K562 (cell line): Measurements from ENCODE around the gene PARS2. TPM values are rescaled to one million over a fixed set of nuclear protein-coding genes. Genes with fewer than 3 reads are reported as not detected.

Experiments used
- ATF7 ChIP-seq: fragments of 450-650 bp; IDR thresholded peaks from 2 replicates; pipeline ENCODE4 v1.7.1; 2014; ENCODE audit warnings: mild to moderate bottlenecking, moderate library complexity
- CHD2 ChIP-seq: IDR thresholded peaks from 2 replicates; pipeline ENCODE4 v1.6.1; 2011; ENCODE audit warnings: low read depth, low read length
- DPF2 ChIP-seq: fragments of 450-650 bp; IDR thresholded peaks from 2 replicates; pipeline ENCODE4 v1.6.1; 2016
- ETS1 ChIP-seq: conservative IDR thresholded peaks from 2 replicates; pipeline ENCODE4 v1.6.1; 2011; ENCODE audit warnings: low read depth, mild to moderate bottlenecking, low read length; ENCODE audit not compliant: control insufficient read depth
- FOXM1 ChIP-seq, 2 experiments: fragments of 450-650 bp in 1 of 2; sonication (generic) in 1 of 2; formaldehyde crosslinking in 1 of 2; IDR thresholded peaks; 2 replicates each; pipeline versions ENCODE4 v1.6.1 to v1.9.0; 2017 to 2022; ENCODE audit warnings: low read depth in 2 of 2, mild to moderate bottlenecking in 2 of 2, missing genetic modification reagents in 1 of 2, moderate library complexity in 1 of 2
- HCFC1 ChIP-seq: IDR thresholded peaks from 2 replicates; pipeline ENCODE4 v1.6.1; 2012; ENCODE audit warnings: low read depth, low read length, improper control_type of control experiment
- HOXB6 ChIP-seq: fragments of 250-450 bp; sonication (Bioruptor Pico); IDR thresholded peaks from 2 replicates; pipeline ENCODE4 v1.5.1; 2022; ENCODE audit warnings: mild to moderate bottlenecking, borderline replicate concordance
- MAFK ChIP-seq: IDR thresholded peaks from 2 replicates; pipeline ENCODE4 v1.6.1; 2011; ENCODE audit warnings: low read length, improper control_type of control experiment
- NCOA1 ChIP-seq: fragments of 450-650 bp; IDR thresholded peaks from 2 replicates; pipeline ENCODE4 v1.6.1; 2016; ENCODE audit warnings: low read depth
- NFIC ChIP-seq: fragments of 450-650 bp; IDR thresholded peaks from 2 replicates; pipeline ENCODE4 v1.6.1; 2017; ENCODE audit warnings: mild to moderate bottlenecking, inconsistent platforms
- NR1H2 ChIP-seq: sonication (generic); formaldehyde crosslinking; IDR thresholded peaks from 2 replicates; pipeline ENCODE4 v1.4.0; 2020; ENCODE audit warnings: mild to moderate bottlenecking, missing genetic modification reagents
- PCBP1 ChIP-seq: fragments of 200-400 bp; formaldehyde crosslinking; IDR thresholded peaks from 2 replicates; pipeline ENCODE4 v1.6.1; 2018; ENCODE audit warnings: mild to moderate bottlenecking, low read depth, low read length; ENCODE audit not compliant: poor library complexity, severe bottlenecking
- PML ChIP-seq: IDR thresholded peaks from 2 replicates; pipeline ENCODE4 v1.6.1; 2012; ENCODE audit warnings: low read length, inconsistent platforms
- RBM25 ChIP-seq: fragments of 200-400 bp; formaldehyde crosslinking; IDR thresholded peaks from 2 replicates; pipeline ENCODE4 v1.6.1; 2018; ENCODE audit warnings: low read length, low read depth, moderate library complexity; ENCODE audit not compliant: severe bottlenecking
- TEAD4 ChIP-seq, 2 experiments: sonication (generic) in 1 of 2; formaldehyde crosslinking in 1 of 2; IDR thresholded peaks; 2 replicates each; pipeline versions ENCODE4 v1.6.1 to v1.8.0; 2012 to 2022; ENCODE audit warnings: borderline replicate concordance in 1 of 2, inconsistent platforms in 1 of 2, low read length in 1 of 2, mild to moderate bottlenecking in 1 of 2, missing genetic modification reagents in 1 of 2
- XRCC4 ChIP-seq: IDR thresholded peaks from one replicate; pipeline ENCODE4 v1.6.1; 2011; ENCODE audit not compliant: insufficient read depth, insufficient read length; ENCODE audit errors: extremely low read depth
- ZFP91 ChIP-seq: sonication (generic); formaldehyde crosslinking; IDR thresholded peaks from 2 replicates; pipeline ENCODE4 v1.8.0; 2022; ENCODE audit warnings: mild to moderate bottlenecking, missing genetic modification reagents
- ZNF830 ChIP-seq: fragments of 250-450 bp; sonication (Bioruptor Pico); IDR thresholded peaks from 2 replicates; pipeline ENCODE4 v1.5.0; 2021; ENCODE audit warnings: mild to moderate bottlenecking
- polyA plus RNA-seq, 8 experiments: library from polyadenylated mRNA; depleted of rRNA in 4 of 8; stranded (reverse) in 5 of 8; unstranded in 3 of 8; fragments of >200 nt; fragmentation: Nextera tagmentation in 2 of 8; fragmentation: Illumina TruSeq in 1 of 8; extraction: Ambion mirVana in 2 of 8; extraction: Trizol in 1 of 8; gene quantifications; 2 replicates each; pipeline versions ENCODE4 v1.2.1 to v1.2.3, GENCODE V29; 2011 to 2014; ENCODE audit warnings: inconsistent platforms in 1 of 8, missing spikeins in 1 of 8
- total RNA-seq, 7 experiments: library from RNA; depleted of rRNA in 6 of 7; stranded (reverse); fragments of >200 nt in 6 of 7; fragmentation: Illumina TruSeq in 2 of 7; extraction: Trizol in 2 of 7; gene quantifications; 2 replicates each; pipeline versions ENCODE4 v1.2.1 to v1.2.3, GENCODE V29; 2011 to 2021; ENCODE audit warnings: low replicate concordance in 1 of 7
- TF ChIP-seq, protein P1 (sequence below): fragments of 250-450 bp; sonication (Bioruptor Pico); IDR thresholded peaks from 2 replicates; pipeline ENCODE4 v1.5.0; 2021; ENCODE audit warnings: mild to moderate bottlenecking, borderline replicate concordance
- TF ChIP-seq, protein P2 (sequence below): sonication (generic); formaldehyde crosslinking; IDR thresholded peaks from 2 replicates; pipeline ENCODE4 v1.9.0; 2022; ENCODE audit warnings: mild to moderate bottlenecking, missing genetic modification reagents

The PARS2 gene
- total and polyA plus RNA-seq, 9 of the 15 experiments (the other 6 are each of a cell fraction or from before 2014, with no cell fraction given): 6.3 to 12.4 (median 7.9) TPM

DNA sequence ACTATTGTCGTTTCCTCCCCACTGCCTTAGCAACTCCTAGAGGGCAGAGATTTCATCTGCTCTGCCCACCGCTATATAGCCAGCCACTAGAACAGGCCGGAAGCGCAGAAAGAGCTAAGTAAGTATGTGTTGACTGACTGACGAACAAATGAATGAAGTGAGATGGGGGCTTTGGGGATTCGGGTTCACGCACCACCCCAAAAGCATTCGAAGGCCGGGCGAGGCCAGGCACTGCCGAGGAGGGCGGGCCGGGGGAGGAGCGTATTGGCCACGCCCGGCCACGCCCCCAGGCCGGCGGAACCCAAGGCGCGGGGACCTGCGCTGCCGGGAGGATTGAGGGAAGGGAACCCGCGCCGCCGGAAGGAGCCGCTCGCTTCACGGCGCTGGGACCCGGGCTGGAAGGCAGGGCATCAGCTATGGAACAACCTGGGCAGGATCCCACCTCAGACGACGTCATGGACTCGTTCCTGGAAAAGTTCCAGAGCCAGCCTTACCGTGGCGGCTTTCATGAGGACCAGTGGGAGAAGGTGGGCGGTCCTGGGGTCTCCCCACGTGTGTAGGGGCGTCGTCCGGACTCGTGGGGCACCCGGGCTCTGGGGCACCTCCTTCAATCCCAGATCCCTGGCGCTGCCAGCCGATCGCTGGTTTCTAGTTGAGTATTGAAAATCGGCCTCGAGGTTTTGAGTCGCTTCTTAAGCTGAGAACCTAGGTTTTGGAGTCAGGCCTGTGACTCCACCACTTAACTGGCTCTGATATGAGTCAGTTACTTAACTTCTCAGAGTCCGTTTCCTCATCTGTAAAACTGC, 48.6 kb downstream of the PARS2 start, which contains the start of gene TTC4 (continued):
- peak; percentile 88 for TF ChIP-seq PML
- TF ChIP-seq HCFC1: peak; percentile 90
- TF ChIP-seq PCBP1: peak; percentile 88
- peak; percentile 98 for TF ChIP-seq NCOA1
- peak; percentile 85 for TF ChIP-seq ATF7
- peak; percentile 39; the same call in 1 of the 2 replicates for TF ChIP-seq TEAD4 (IDR thresholded peaks at IDR 0.05; ENCODE audit: low read length)
- no peak for TF ChIP-seq TEAD4 (CRISPR knock-in tag; IDR thresholded peaks at IDR 0.05; ENCODE audit: borderline replicate concordance)
- peak; percentile 70; the same call in 1 of the 2 replicates for TF ChIP-seq ZNF830 (CRISPR knock-in tag)
- peak; percentile 17; the same call in 1 of the 2 replicates for TF ChIP-seq HOXB6 (CRISPR knock-in tag)
- TF ChIP-seq MAFK: peak; percentile 9; the same call in 1 of the 2 replicates
- no peak for TF ChIP-seq XRCC4
- TF ChIP-seq, protein P1, sequence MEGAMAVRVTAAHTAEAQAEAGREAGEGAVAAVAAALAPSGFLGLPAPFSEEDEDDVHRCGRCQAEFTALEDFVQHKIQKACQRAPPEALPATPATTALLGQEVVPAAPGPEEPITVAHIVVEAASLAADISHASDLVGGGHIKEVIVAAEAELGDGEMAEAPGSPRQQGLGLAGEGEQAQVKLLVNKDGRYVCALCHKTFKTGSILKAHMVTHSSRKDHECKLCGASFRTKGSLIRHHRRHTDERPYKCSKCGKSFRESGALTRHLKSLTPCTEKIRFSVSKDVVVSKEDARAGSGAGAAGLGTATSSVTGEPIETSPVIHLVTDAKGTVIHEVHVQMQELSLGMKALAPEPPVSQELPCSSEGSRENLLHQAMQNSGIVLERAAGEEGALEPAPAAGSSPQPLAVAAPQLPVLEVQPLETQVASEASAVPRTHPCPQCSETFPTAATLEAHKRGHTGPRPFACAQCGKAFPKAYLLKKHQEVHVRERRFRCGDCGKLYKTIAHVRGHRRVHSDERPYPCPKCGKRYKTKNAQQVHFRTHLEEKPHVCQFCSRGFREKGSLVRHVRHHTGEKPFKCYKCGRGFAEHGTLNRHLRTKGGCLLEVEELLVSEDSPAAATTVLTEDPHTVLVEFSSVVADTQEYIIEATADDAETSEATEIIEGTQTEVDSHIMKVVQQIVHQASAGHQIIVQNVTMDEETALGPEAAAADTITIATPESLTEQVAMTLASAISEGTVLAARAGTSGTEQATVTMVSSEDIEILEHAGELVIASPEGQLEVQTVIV (CRISPR knock-in tag): no peak
- no peak for TF ChIP-seq FOXM1 (IDR thresholded peaks at IDR 0.05; ENCODE audit: low read depth)
- peak; percentile 68; the same call in 1 of the 2 replicates for TF ChIP-seq FOXM1 (CRISPR knock-in tag; IDR thresholded peaks at IDR 0.05; ENCODE audit: low read depth)
- TF ChIP-seq ETS1: peak; percentile 88
- TF ChIP-seq, protein P2, sequence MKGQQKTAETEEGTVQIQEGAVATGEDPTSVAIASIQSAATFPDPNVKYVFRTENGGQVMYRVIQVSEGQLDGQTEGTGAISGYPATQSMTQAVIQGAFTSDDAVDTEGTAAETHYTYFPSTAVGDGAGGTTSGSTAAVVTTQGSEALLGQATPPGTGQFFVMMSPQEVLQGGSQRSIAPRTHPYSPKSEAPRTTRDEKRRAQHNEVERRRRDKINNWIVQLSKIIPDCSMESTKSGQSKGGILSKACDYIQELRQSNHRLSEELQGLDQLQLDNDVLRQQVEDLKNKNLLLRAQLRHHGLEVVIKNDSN (CRISPR knock-in tag): peak; percentile 54
- TF ChIP-seq NFIC: peak; percentile 51
- TF ChIP-seq NR1H2: 0 out of 2 replicates have a peak, but pooled peaks have one; percentile 59
- TF ChIP-seq RBM25: peak; percentile 53
- 0 out of 2 replicates have a peak, but pooled peaks have one; percentile 9 for TF ChIP-seq CHD2
- TF ChIP-seq DPF2: 0 out of 2 replicates have a peak, but pooled peaks have one; percentile 15
- peak; percentile 78; the same call in 1 of the 2 replicates for TF ChIP-seq ZFP91 (CRISPR knock-in tag)
